NB4 (cell line): ENCODE results near the gene CYRIA.

Experiments
- CTCF ChIP-seq: IDR thresholded peaks from one replicate; pipeline ENCODE4 v1.5.1; 2012; ENCODE audit warnings: low read depth, low read length
- MYC ChIP-seq: IDR thresholded peaks from 2 replicates; pipeline ENCODE4 v1.6.1; 2011; ENCODE audit warnings: low read depth, low read length
- POLR2A ChIP-seq: IDR thresholded peaks from 2 replicates; pipeline ENCODE4 v1.6.1; 2011; ENCODE audit warnings: mild to moderate bottlenecking; ENCODE audit not compliant: insufficient read length; ENCODE audit errors: extremely low read depth
- TF ChIP-seq, protein P1 (sequence below): IDR thresholded peaks from 2 replicates; pipeline ENCODE4 v1.6.1; 2011; ENCODE audit warnings: low read depth, low read length

DNA sequence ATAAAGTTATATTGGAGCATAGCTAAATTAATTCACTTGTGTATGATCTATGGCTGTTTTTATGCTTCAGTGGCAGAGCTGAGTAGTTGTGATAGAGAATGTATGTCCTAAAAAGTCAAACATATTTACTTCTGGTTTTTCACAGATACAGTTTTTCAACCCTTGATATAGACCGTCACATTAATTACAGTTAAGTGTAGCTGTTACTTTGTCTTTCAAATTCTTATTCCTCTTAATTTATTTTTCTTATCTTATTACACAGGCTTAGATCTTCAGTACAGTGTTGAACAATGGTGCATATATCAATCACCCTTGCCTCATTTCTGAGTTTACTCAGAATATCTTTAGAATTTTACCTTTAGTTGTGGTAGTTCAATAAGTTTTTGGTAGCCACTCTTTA lies 12.2 kb upstream of the CYRIA start:
- TF ChIP-seq CTCF = no peak
- TF ChIP-seq, protein P1, sequence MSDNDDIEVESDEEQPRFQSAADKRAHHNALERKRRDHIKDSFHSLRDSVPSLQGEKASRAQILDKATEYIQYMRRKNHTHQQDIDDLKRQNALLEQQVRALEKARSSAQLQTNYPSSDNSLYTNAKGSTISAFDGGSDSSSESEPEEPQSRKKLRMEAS = no peak
- no peak for TF ChIP-seq POLR2A
- no peak for TF ChIP-seq MYC
